T47D (cell line): Measurements from ENCODE around the gene TOB1.
"Not testable (repeated sequence)": the region's sequence is repeated elsewhere in the genome, so short reads cannot be mapped to it uniquely, and the experiment has no call there.

Source experiments
- DNase-seq, 2 experiments: peaks; one replicate each; pipeline versions ENCODE4 v3.0.0 to v3.0.0-alpha.2; 2011 to 2012; ENCODE audit warnings: low read depth in 1 of 2, low spot score in 1 of 2
- JUND ChIP-seq: IDR thresholded peaks from 2 replicates; pipeline ENCODE4 v1.6.1; 2012; ENCODE audit warnings: low read depth
- in situ Hi-C: cut with HindIII; loops from 2 replicates; pipeline ENCODE4 v1.10.0; 2016; ENCODE audit warnings: low sequenced_read_pairs, low pct_unique_long_range_greater_than_20kb

TOB1 gene

GRCh38 chr17:50871898-50872297 is 5.7 kb upstream of the TOB1 start:
- no peak for TF ChIP-seq JUND
- in situ Hi-C loops: no loop called here

DNA sequence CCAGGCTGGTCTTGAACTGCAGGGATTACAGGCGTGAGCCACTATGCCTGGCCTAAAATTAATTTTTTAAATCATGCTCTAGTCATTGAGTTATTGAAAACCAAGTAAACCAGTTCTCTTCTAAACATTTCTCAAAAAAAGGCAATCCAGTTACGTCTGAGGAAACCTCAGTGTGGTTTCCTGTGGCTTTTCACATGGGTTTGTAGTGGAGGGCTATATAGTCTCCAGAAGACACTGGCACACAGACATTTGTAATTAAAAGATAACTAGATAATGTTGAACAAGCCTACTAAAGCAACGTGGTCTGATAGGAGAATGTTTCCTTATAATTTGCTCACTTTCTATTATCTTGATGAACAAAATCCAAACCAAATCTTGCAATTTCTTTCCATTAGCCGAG is 5.2 kb upstream of the TOB1 start:
- no peak for DNase-seq
- no peak for TF ChIP-seq JUND
- in situ Hi-C loops: no loop called here

More at GRCh38 chr17:50871898-50872297, 5.7 kb upstream of the TOB1 start:
- DNase-seq: no peak

DNA sequence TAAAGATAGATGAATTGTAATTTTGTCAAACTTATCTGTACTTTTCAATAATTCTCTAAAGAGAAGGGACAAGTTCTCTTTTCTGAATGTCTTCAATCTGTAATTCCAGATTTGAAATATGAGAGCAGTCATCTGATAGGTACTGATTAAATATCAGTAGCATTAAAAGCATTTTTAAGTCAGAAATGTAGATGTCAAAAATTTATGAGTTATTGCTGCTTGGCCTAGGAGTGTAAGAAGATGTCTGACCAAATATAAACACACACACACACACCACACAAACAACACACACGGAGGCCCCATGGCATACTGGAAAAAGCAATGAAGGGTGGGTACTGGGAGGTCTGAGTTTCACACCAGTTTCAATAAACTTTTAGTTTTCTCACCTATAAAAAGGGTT is 2.4 kb upstream of the TOB1 start:
- DNase-seq: no peak
- in situ Hi-C loops: no loop called here
- no peak for TF ChIP-seq JUND

GRCh38 chr17:50868140-50868438 is 1.9 kb upstream of the TOB1 start:
- no peak for DNase-seq
- TF ChIP-seq JUND: no peak
- in situ Hi-C loops: no loop called here

- in situ Hi-C loops: no loop called here
- DNase-seq: peak; percentile 82 to 100
- TF ChIP-seq JUND: no peak
Observed at GRCh38 chr17:50867363-50868139, 1.4 kb upstream of the TOB1 start.

GRCh38 chr17:50866950-50867362 is 802 bp upstream of the TOB1 start:
- no peak for TF ChIP-seq JUND
- no peak for DNase-seq
- in situ Hi-C loops: no loop called here

DNA sequence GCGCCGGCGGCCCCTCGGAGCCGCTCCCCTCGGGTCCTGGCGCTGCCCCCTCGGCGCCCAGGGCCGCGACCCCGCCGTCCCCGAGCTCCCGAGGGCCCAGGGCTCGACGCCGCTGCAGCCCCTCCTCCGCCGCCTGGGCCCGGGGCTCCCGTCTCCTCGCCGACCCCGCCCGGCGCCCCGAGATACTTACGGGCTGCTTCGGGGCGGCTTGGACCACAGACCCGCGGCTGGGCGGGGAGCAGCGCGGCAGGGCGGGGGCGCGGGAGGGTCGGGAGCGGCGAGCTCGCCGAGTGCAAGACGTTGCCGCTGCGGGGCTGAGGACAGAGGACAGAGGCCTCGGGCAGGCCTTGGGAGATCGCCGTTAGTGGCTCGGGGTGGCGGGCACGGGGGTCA is 290 bp downstream of the TOB1 start:
- no peak for TF ChIP-seq JUND
- no peak for DNase-seq
- in situ Hi-C loops: no loop called here

DNA sequence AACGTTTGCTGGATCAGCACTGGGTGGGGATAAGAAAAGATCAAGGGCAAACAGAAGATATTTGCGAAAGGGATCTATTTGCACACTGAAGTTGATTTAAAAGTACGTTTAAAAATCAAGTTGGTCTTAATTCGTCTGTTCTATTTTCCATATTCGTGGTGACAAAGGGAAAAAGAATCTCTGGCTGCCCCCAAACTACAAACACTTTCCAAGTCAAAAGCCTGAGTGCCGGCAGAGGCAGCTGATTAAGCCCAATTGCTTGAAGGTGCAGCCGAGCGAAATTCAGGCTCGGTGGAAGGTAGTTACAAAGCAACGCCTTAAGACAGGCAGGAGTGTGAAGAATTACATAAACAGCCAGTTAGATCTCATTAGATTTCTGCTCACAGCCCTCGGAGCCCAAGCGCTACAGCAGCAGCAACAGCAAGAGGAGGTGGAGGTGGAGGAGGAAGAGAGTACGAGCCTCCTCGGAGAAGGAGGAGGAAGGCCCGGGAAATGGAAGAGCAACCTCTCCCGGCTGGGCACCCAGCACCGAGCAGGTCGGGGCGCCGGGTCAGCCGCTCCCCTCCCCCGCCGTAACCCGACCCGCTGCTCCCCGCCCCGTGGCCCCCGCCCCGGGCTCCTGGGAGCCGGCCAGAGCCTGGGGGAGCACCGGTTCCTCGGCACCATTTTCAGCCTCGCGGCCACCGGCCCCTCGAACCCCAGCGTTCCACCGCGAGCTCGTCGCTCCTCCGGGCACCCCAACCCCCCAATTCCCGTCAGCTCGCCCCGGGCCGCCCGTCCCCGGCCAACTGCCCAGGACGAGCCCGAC is 890 bp downstream of the TOB1 start:
- in situ Hi-C loops: no loop called here
- peak in 1 of 2 experiments; percentile 82 for DNase-seq
- no peak for TF ChIP-seq JUND

DNA sequence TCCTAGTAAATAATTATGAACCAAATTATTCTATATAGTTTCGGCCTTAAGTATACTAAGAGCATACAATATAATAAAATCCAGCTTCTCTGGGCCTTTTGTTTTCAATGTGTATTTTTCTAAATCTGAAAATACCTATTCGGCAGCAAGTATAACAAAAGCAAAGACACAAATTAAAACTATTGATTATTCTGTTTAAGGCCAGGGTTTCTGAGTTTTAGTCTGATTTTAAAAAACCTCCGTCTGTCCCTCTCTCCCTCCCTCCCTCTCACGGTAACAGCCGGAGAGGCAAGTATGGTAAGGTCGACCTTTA is 1.5 kb downstream of the TOB1 start:
- in situ Hi-C loops: no loop called here
- DNase-seq: no peak
- no peak for TF ChIP-seq JUND

DNA sequence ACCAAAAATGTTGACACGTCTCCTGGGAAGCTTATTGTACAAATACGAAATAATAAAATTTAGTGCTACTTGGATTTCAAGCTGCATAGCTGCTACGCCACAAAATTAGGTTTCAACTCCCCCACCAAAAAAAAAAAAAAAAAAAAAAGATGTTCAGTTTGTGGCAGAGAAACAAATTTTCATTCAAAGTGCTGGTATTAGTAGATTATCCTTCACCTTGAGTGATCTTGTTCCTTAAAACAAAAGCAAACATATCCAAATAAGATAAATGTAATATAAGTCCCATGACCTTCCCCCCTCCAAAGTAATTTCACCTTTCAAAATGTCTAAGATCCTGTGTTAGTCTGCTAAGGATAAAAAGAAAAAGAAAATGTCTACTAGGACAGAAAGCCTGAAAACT is 2.2 kb downstream of the TOB1 start:
- no peak for TF ChIP-seq JUND
- in situ Hi-C loops: no loop called here
- no peak for DNase-seq

DNA sequence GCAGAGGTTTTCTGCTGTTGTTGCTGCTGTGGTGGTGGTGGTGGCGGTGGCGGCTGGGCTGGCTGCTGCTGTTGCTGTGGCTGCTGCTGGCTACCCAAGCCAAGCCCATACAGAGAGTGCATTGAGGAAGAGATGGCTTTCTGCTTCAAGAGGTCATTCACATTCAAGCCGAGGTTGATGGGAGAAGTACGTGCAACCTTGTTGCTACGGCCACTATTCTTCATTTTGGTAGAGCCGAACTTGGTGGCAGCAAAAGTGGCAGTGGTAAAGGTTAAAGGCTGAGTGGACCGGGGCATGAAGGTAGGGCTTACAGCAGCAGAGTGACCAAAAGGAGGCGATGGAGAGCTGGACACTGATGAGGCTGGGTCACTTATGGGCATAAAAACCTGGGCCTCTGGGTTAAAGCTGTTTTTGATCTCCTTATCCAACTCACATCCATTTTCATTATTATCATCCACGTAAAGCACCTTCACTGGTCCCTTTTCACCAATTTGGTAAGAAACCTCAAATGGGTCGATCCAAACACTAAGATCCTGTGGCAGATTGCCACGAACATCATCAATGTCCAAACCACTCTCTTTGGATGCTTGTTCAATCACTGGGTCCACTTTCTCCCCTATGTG is 2.8 kb downstream of the TOB1 start:
- in situ Hi-C loops: no loop called here
- DNase-seq: peak in 1 of 2 experiments; percentile 84
- no peak for TF ChIP-seq JUND

- TF ChIP-seq JUND: 0 out of 2 replicates have a peak, but pooled peaks have one; percentile 2
- peak in 1 of 2 experiments; percentile 56 for DNase-seq
- in situ Hi-C loops: no loop called here
Observed at GRCh38 chr17:50861822-50862528, 4.2 kb downstream of the TOB1 start.

DNA sequence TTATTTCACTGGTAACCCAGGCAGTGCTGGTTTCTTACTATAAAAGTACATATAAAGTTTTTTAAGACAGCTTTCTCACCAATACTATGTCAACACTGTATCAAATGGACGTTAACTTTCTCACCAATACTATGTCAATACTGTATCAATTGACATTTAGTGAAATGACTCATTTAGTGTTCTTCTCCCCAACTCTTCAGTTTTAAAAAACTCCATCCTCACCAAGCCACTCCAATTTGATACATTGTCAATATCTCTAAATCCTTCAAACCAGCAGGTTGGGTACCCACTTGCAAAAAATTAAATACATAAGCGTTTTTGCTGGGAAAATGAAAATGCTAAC is 4.8 kb downstream of the TOB1 start:
- peak; percentile 7; the same call in 1 of the 2 replicates for TF ChIP-seq JUND
- in situ Hi-C loops: no loop called here
- no peak for DNase-seq

DNA sequence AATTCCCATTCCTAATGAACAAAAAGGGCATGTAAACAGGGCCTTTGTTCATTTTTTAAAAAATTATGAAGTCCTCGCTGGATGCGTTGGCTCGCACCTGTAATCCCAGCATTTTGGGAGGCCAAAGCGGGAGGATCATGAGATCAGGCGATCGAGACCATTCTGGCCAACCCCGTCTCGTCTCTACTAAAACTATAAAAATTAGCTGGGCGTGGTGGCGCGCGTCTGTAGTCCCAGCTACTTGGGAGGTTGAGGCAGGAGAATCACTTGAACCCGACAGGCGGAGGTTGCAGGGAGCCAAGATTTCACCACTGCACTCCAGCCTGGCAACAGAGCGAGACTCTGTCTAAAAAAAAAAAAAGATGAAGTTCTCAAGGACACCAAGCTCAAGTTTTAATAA is 6.4 kb downstream of the TOB1 start:
- DNase-seq, in situ Hi-C loops: not testable (repeated sequence)
